ENCODE data around the gene RASGEF1B.

The RASGEF1B gene

GRCh38 chr4:81506731-81507130 is 35.0 kb upstream of the RASGEF1B start:
- no peak for TF ChIP-seq CTCF (IDR thresholded peaks at IDR 0.05; ENCODE audit: control extremely low read depth, extremely low read depth, low read depth, missing control alignments)
- ChIA-PET CTCF (interaction anchor here (0.7 to 3.6 kb wide), 6 partner anchors 8 to 338 kb away, joined by 3 to 12 read pairs (median 4); no protein-coding TSS in a partner anchor), POLR2A (no interaction called here)
- DNase-seq (ENCODE audit: extremely low spot score) = peak; percentile 16

GRCh38 chr4:81505726-81506125 is 34.0 kb upstream of the RASGEF1B start:
- no peak for DNase-seq (ENCODE audit: extremely low spot score)
- POLR2A ChIA-PET = no interaction called here
- no peak for TF ChIP-seq CTCF (IDR thresholded peaks at IDR 0.05; ENCODE audit: control extremely low read depth, extremely low read depth, low read depth, missing control alignments)
- CTCF ChIA-PET = no interaction called here

GRCh38 chr4:81505004-81505598 is 33.4 kb upstream of the RASGEF1B start:
- no peak for DNase-seq (ENCODE audit: extremely low spot score)
- POLR2A ChIA-PET = no interaction called here
- TF ChIP-seq CTCF (IDR thresholded peaks at IDR 0.05; ENCODE audit: control extremely low read depth, extremely low read depth, low read depth, missing control alignments) = no peak
- CTCF ChIA-PET = no interaction called here

- no peak for TF ChIP-seq CTCF (IDR thresholded peaks at IDR 0.05; ENCODE audit: control extremely low read depth, extremely low read depth, low read depth, missing control alignments)
- ChIA-PET POLR2A (no interaction called here), CTCF (no interaction called here)
- no peak for DNase-seq (ENCODE audit: extremely low spot score)
Measured at GRCh38 chr4:81504112-81505003, 32.7 kb upstream of the RASGEF1B start.

GRCh38 chr4:81503586-81503985 is 31.9 kb upstream of the RASGEF1B start:
- TF ChIP-seq CTCF (IDR thresholded peaks at IDR 0.05; ENCODE audit: control extremely low read depth, extremely low read depth, low read depth, missing control alignments) = no peak
- POLR2A ChIA-PET = no interaction called here
- DNase-seq (ENCODE audit: extremely low spot score) = no peak
- CTCF ChIA-PET = no interaction called here

GRCh38 chr4:81502564-81502963 is 30.9 kb upstream of the RASGEF1B start:
- ChIA-PET POLR2A (no interaction called here), CTCF (interaction anchor here (0.7 to 1.5 kb wide), 2 partner anchors 8 to 29 kb away, joined by 3 to 5 read pairs; no protein-coding TSS in a partner anchor)
- TF ChIP-seq CTCF (IDR thresholded peaks at IDR 0.05; ENCODE audit: control extremely low read depth, extremely low read depth, low read depth, missing control alignments) = no peak
- no peak for DNase-seq (ENCODE audit: extremely low spot score)
